GM04503 (cell line): ENCODE results near the gene TNFRSF17.
"Not testable (repeated sequence)": the region's sequence is repeated elsewhere in the genome, so short reads cannot be mapped to it uniquely, and the experiment has no call there.

Experiments
- DNase-seq: peaks from one replicate; pipeline ENCODE4 v3.0.0-alpha.2; 2012; ENCODE audit warnings: low read depth

TNFRSF17 gene

GRCh38 chr16:11970292-11970691 lies 5.3 kb downstream of the TNFRSF17 start:
- not testable (repeated sequence) for DNase-seq

- DNase-seq = no peak
Observed at GRCh38 chr16:11972128-11972527, 7.1 kb downstream of the TNFRSF17 start.

GRCh38 chr16:11973070-11973469 lies 8.1 kb downstream of the TNFRSF17 start:
- DNase-seq = no peak

GRCh38 chr16:11976850-11977375 lies 11.9 kb downstream of the TNFRSF17 start:
- no peak for DNase-seq

GRCh38 chr16:11977376-11978041 lies 12.5 kb downstream of the TNFRSF17 start:
- DNase-seq = peak; percentile 79

GRCh38 chr16:11978080-11978479 lies 13.1 kb downstream of the TNFRSF17 start:
- no peak for DNase-seq

GRCh38 chr16:11979013-11979672 lies 14.1 kb downstream of the TNFRSF17 start:
- no peak for DNase-seq

GRCh38 chr16:11980136-11980844 lies 15.3 kb downstream of the TNFRSF17 start:
- no peak for DNase-seq

GRCh38 chr16:11985250-11985649 lies 20.2 kb downstream of the TNFRSF17 start:
- DNase-seq = no peak

GRCh38 chr16:11986521-11987057 lies 21.6 kb downstream of the TNFRSF17 start:
- DNase-seq = no peak

- DNase-seq = no peak
Observed at GRCh38 chr16:11988258-11988978, 23.4 kb downstream of the TNFRSF17 start.

GRCh38 chr16:11990702-11991390 lies 25.8 kb downstream of the TNFRSF17 start:
- no peak for DNase-seq

- DNase-seq = no peak
Observed at GRCh38 chr16:11992008-11992584, 27.1 kb downstream of the TNFRSF17 start.

GRCh38 chr16:11992586-11993524 lies 27.8 kb downstream of the TNFRSF17 start:
- DNase-seq = no peak

- no peak for DNase-seq
Observed at GRCh38 chr16:11994143-11995119, 29.4 kb downstream of the TNFRSF17 start.

GRCh38 chr16:11996433-11997330 lies 31.7 kb downstream of the TNFRSF17 start:
- DNase-seq = no peak

- no peak for DNase-seq
Observed at GRCh38 chr16:12000032-12000431, 35.0 kb downstream of the TNFRSF17 start.
